DMS153 treated with DMSO at 0.1 percent for 48 hours (cell line): Measurements from ENCODE around the gene DSG4.

Experiments used
- DNase-seq: peaks from one replicate; lab custom pipeline; 2025; ENCODE audit not compliant: unreplicated experiment; lab: John Stamatoyannopoulos, UW

The DSG4 gene

DNA sequence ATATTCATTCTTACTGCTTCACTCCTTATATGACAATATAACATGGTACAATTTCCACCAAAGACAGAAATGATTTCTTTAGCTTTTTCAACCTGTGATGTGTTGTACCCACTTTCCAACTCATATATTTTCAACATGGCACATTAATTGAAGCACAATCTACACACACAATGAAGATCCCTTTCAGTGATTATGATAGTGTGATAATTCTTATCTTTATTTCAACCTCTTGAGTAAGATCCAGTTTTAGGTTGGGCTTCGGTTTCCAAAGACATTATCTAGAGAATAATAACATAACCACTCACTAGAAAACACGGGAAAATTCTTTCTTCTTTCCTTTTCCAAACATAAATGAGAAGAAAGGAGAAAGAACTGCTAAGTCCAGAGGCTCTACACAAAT lies 67.6 kb downstream of the DSG4 start:
- DNase-seq, result no peak

GRCh38 chr18:31445908-31446307 lies 69.3 kb downstream of the DSG4 start:
- DNase-seq, result no peak

DNA sequence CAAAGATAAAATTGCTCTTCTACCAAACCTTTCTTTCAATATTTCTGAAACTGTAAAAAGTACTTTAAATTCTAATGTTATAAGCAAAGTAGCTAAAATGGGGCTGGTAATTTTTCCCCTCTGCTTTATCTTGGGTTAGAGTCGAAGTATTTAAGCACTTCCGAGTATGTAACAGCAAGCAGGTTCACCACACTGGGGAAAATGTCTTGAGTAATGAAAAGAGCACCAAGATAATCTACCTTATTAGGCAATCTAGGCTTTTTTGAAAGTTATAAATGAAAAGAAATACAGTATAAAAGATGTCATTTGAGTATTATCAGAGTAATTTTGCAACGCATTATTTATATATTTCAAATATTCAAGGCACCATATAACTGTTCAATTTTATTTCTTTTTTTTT lies 70.3 kb downstream of the DSG4 start:
- DNase-seq, result no peak

GRCh38 chr18:31447530-31448191 lies 71.1 kb downstream of the DSG4 start, which contains the start of gene DSG3:
TSS of gene DSG3 (plus strand) at chr18:31447741. CDS start at chr18:31447878, 137 bp downstream.
- DNase-seq, result no peak

- no peak for DNase-seq
These were observed 73.8 kb downstream of the DSG4 start for GRCh38 chr18:31450409-31450808.

DNA sequence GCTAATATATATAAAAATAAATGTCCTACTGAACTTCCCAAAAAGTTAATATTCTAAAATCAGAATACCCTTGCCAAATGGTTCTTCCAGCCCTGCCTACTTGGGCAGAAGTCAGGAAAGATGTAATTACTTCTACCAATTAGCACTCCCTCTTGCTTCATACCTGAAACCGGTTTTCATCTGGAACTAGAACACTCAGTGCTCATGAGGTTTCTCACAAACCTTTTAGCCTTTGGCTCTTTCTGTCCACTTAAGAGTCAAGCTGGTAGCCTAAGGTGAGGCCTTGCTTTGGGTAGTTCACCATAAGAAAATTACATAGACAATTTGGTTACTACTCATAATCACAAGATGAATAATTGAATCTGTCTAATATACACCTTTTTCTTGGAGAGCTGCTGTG lies 75.0 kb downstream of the DSG4 start:
- DNase-seq, result no peak

GRCh38 chr18:31454066-31454708 lies 77.6 kb downstream of the DSG4 start:
- no peak for DNase-seq
